HEK293T (cell line): ENCODE data around the gene PDE3A.

Source experiments
- ARNT ChIP-seq: fragments of 450-650 bp; IDR thresholded peaks from 2 replicates; pipeline ENCODE4 v1.6.1; 2017; ENCODE audit warnings: mild to moderate bottlenecking
- BHLHE40 ChIP-seq: fragments of 450-650 bp; IDR thresholded peaks from 2 replicates; pipeline ENCODE4 v1.6.1; 2016; ENCODE audit warnings: mild to moderate bottlenecking, moderate library complexity, borderline replicate concordance
- CTBP1 ChIP-seq: fragments of 450-650 bp; IDR thresholded peaks from 2 replicates; pipeline ENCODE4 v1.6.1; 2016; ENCODE audit warnings: borderline replicate concordance
- ELF4 ChIP-seq: fragments of 450-650 bp; IDR thresholded peaks from 2 replicates; pipeline ENCODE4 v1.6.1; 2017; ENCODE audit warnings: antibody characterized with exemption
- FOXA1 ChIP-seq: fragments of 450-650 bp; IDR thresholded peaks from 2 replicates; pipeline ENCODE4 v1.6.1; 2016; ENCODE audit warnings: mild to moderate bottlenecking
- FOXK2 ChIP-seq: fragments of 450-650 bp; IDR thresholded peaks from 2 replicates; pipeline ENCODE4 v1.6.1; 2016; ENCODE audit warnings: mild to moderate bottlenecking
- FOXM1 ChIP-seq: fragments of 450-650 bp; IDR thresholded peaks from 2 replicates; pipeline ENCODE4 v1.6.1; 2017; ENCODE audit warnings: mild to moderate bottlenecking, borderline replicate concordance
- NFRKB ChIP-seq: fragments of 450-650 bp; IDR thresholded peaks from 2 replicates; pipeline ENCODE4 v1.6.1; 2016; ENCODE audit warnings: mild to moderate bottlenecking, moderate library complexity
- SP1 ChIP-seq: fragments of 450-650 bp; IDR thresholded peaks from 2 replicates; pipeline ENCODE4 v1.6.1; 2017
- SUZ12 ChIP-seq: fragments of 450-650 bp; IDR thresholded peaks from 2 replicates; pipeline ENCODE4 v1.6.1; 2016; ENCODE audit warnings: mild to moderate bottlenecking
- ZNF384 ChIP-seq: fragments of 450-650 bp; IDR thresholded peaks from 2 replicates; pipeline ENCODE4 v1.6.1; 2016

DNA sequence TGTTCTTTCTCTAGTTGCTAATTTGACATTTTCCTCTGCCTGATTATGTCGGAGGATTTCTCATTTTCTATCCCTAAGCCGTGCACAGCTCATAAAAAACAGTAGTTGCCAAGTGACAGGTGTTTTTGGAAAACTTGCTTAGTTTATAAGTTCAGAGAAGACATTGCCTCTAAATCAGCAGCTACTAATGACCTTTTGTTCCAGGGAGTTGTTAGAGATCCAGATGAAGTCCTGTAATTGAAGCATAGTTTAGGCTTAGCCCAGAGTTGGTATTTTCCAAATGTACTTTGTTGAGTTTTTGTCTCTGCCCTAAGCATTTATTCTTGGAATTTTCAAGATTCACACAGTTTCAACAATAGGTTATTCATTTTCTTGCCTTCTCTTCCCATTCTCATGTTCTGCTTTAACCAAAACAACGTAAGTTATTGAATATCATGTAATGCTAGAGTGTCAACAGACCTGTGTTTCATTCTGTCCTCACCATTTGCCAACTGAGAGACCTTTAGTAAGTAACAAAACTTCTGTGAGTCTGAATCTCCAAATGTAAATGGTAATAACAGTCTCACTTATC is 216.8 kb downstream of the PDE3A start:
- TF ChIP-seq SP1 (no peak), ZNF384 (no peak), FOXM1 (no peak), ARNT (no peak), FOXA1 (no peak), CTBP1 (no peak), NFRKB (no peak), FOXK2 (no peak), BHLHE40 (no peak), ELF4 (no peak), SUZ12 (no peak)
